K562 (cell line): ENCODE measurements around the gene PLG. TPM values are rescaled to one million over a fixed set of nuclear protein-coding genes. Genes with fewer than 3 reads are reported as not detected.
"Not testable (repeated sequence)": the region's sequence is repeated elsewhere in the genome, so short reads cannot be mapped to it uniquely, and the experiment has no call there.

ENCODE experiments used
- ATAC-seq: fragments of 200-7000 bp; cut with Tn5 transposase; 3 replicates; pipeline ENCODE4 v1.9.1; 2020; ENCODE audit warnings: moderate library complexity
- BruUV-seq: library from RNA; stranded (reverse); fragments of 400-500 nt; replicated peaks from 2 replicates; lab custom pipeline; 2021; lab: Mats Ljungman, UMichigan
- CTCF ChIA-PET: fragments of 300-600 bp; formaldehyde crosslinking; extraction: SDS; loops from one replicate; lab custom pipeline; 2021; ENCODE audit warnings: low intra/inter-chr PET ratio; lab: Yijun Ruan, JAX
- POLR2A ChIA-PET: fragments of 300-600, 350-650 bp; sonication (Branson Sonifier 250); formaldehyde crosslinking; extraction: SDS; loops from one replicate; lab custom pipeline; 2021; ENCODE audit warnings: antibody characterized with exemption, inconsistent platforms; lab: Yijun Ruan, JAX
- DNase-seq, 4 experiments: peaks; one replicate each; pipeline versions ENCODE4 v3.0.0 to v3.0.0-alpha.2; 2011 to 2018; ENCODE audit warnings: low spot score in 3 of 4, mixed read lengths in 3 of 4; ENCODE audit errors: extremely low read depth in 1 of 4
- FAIRE-seq: peaks from 2 replicates; lab custom pipeline; 2011; peaks lifted over from hg19 to GRCh38; lab: Jason Lieb, UNC
- H2AFZ ChIP-seq: 2 replicates; pipeline ENCODE4 v1.6.0; 2011; ENCODE audit warnings: low read depth, low read length, control low read depth, inconsistent platforms
- H3K27ac ChIP-seq: fragments of 200-600 bp; 3 replicates; pipeline ENCODE4 v1.8.0; 2011; ENCODE audit warnings: low read depth, mild to moderate bottlenecking, control low read depth, inconsistent platforms, low read length, moderate library complexity, mixed read lengths; ENCODE audit errors: extremely low read depth
- H3K27me3 ChIP-seq, 2 experiments: fragments of 300-600 bp in 1 of 2; 2 replicates in 1 of 2; 3 replicates in 1 of 2; pipeline versions ENCODE4 v1.6.0 to v1.8.0; 2011; ENCODE audit warnings: inconsistent platforms in 2 of 2, low read length in 2 of 2, mild to moderate bottlenecking in 1 of 2, mixed read lengths in 1 of 2, moderate library complexity in 1 of 2; ENCODE audit not compliant: control insufficient read depth in 2 of 2, insufficient read depth in 2 of 2
- H3K36me3 ChIP-seq: fragments of 300-600 bp; 3 replicates; pipeline ENCODE4 v1.8.0; 2011; ENCODE audit warnings: mild to moderate bottlenecking, low read length, inconsistent platforms; ENCODE audit not compliant: control insufficient read depth, insufficient read depth
- H3K4me1 ChIP-seq, 2 experiments: fragments of 200-600 bp in 1 of 2; replicated peaks in 1 of 2; 2 replicates in 1 of 2; 3 replicates in 1 of 2; pipeline versions ENCODE4 v1.5.1 to v1.8.0; 2011; ENCODE audit warnings: inconsistent platforms in 2 of 2, low read length in 2 of 2, mild to moderate bottlenecking in 1 of 2, mixed read lengths in 1 of 2, moderate library complexity in 1 of 2; ENCODE audit not compliant: control insufficient read depth in 2 of 2, insufficient read depth in 2 of 2
- H3K4me2 ChIP-seq: 2 replicates; pipeline ENCODE4 v1.6.1; 2011; ENCODE audit warnings: low read length, control low read depth, inconsistent platforms, mixed read lengths; ENCODE audit not compliant: insufficient read depth
- H3K4me3 ChIP-seq: fragments of 200-600 bp; sonication (generic), shearing (Covaris generic); 2 replicates; pipeline ENCODE4 v1.5.1; 2016; ENCODE audit warnings: control low read depth, inconsistent platforms
- H3K79me2 ChIP-seq: fragments of 200-600 bp; 3 replicates; pipeline ENCODE4 v1.8.0; 2011; ENCODE audit warnings: low read length, inconsistent platforms; ENCODE audit not compliant: control insufficient read depth, insufficient read depth
- H3K9ac ChIP-seq, 2 experiments: 2 replicates each; pipeline versions ENCODE4 v1.6.0 to v1.6.1; 2011; ENCODE audit warnings: low read depth in 2 of 2, low read length in 2 of 2, control low read depth in 1 of 2, inconsistent platforms in 1 of 2, mild to moderate bottlenecking in 1 of 2, mixed read lengths in 1 of 2; ENCODE audit not compliant: insufficient read depth in 1 of 2
- H3K9me1 ChIP-seq: one replicate; pipeline ENCODE4 v1.6.0; 2011; ENCODE audit warnings: inconsistent platforms, mild to moderate bottlenecking, low read length, moderate library complexity; ENCODE audit not compliant: control insufficient read depth, insufficient read depth
- H3K9me3 ChIP-seq: replicated peaks from 2 replicates; pipeline ENCODE4 v1.5.1; 2011; ENCODE audit warnings: low read depth, low read length, inconsistent platforms; ENCODE audit not compliant: control insufficient read depth, insufficient read depth
- H4K20me1 ChIP-seq: replicated peaks from 2 replicates; pipeline ENCODE4 v1.6.1; 2011; ENCODE audit warnings: low read length, inconsistent platforms, mixed read lengths; ENCODE audit not compliant: control insufficient read depth, insufficient read depth
- ARID1B ChIP-seq: fragments of 450-650 bp; IDR thresholded peaks from 2 replicates; pipeline ENCODE4 v1.6.1; 2016; ENCODE audit warnings: antibody characterized with exemption, mild to moderate bottlenecking, inconsistent platforms
- CXXC5 ChIP-seq: fragments of 250-450 bp; sonication (Bioruptor Pico); IDR thresholded peaks from 2 replicates; pipeline ENCODE4 v1.8.0; 2022; ENCODE audit warnings: inconsistent platforms, mild to moderate bottlenecking, moderate library complexity
- EGR1 ChIP-seq: fragments of 450-650 bp; conservative IDR thresholded peaks from 2 replicates; pipeline ENCODE4 v1.6.1; 2017; ENCODE audit warnings: mild to moderate bottlenecking
- FOXA3 ChIP-seq, 2 experiments: fragments of 450-650 bp in 1 of 2; sonication (generic) in 1 of 2; formaldehyde crosslinking; IDR thresholded peaks in 1 of 2; conservative IDR thresholded peaks in 1 of 2; 2 replicates each; pipeline versions ENCODE4 v1.4.0 to v1.8.0; 2020 to 2022; ENCODE audit warnings: mild to moderate bottlenecking in 2 of 2, missing genetic modification reagents in 1 of 2
- FOXK2 ChIP-seq, 2 experiments: fragments of 450-650 bp; IDR thresholded peaks in 1 of 2; conservative IDR thresholded peaks in 1 of 2; 2 replicates each; pipeline ENCODE4 v1.6.1; 2016; ENCODE audit warnings: low read depth in 2 of 2, mild to moderate bottlenecking in 1 of 2
- L3MBTL2 ChIP-seq: fragments of 450-650 bp; IDR thresholded peaks from 2 replicates; pipeline ENCODE4 v1.6.1; 2016; ENCODE audit warnings: mild to moderate bottlenecking, moderate library complexity
- LEF1 ChIP-seq: fragments of 450-650 bp; IDR thresholded peaks from 2 replicates; pipeline ENCODE4 v1.6.1; 2016; ENCODE audit warnings: mild to moderate bottlenecking
- NFRKB ChIP-seq: fragments of 450-650 bp; IDR thresholded peaks from 2 replicates; pipeline ENCODE4 v1.6.1; 2016; ENCODE audit warnings: low read depth
- NRF1 ChIP-seq, 2 experiments: fragments of 450-650 bp; IDR thresholded peaks in 1 of 2; conservative IDR thresholded peaks in 1 of 2; 2 replicates each; pipeline ENCODE4 v1.6.1; 2014; ENCODE audit warnings: mild to moderate bottlenecking in 2 of 2
- RBFOX2 ChIP-seq: fragments of 200-400 bp; formaldehyde crosslinking; IDR thresholded peaks from 2 replicates; pipeline ENCODE4 v1.6.1; 2017; ENCODE audit warnings: low read depth, mild to moderate bottlenecking, low read length, moderate library complexity
- TAF7 ChIP-seq: fragments of 450-650 bp; IDR thresholded peaks from 2 replicates; pipeline ENCODE4 v1.6.1; 2016; ENCODE audit warnings: missing genetic modification characterization, missing compliant biosample characterization
- TARDBP ChIP-seq: fragments of 450-650 bp; IDR thresholded peaks from 2 replicates; pipeline ENCODE4 v1.6.1; 2016
- YY1 ChIP-seq, 3 experiments: IDR thresholded peaks; 2 replicates each; pipeline ENCODE4 v1.6.1; 2011; ENCODE audit warnings: low read length in 2 of 3, mild to moderate bottlenecking in 2 of 3, moderate library complexity in 2 of 3, borderline replicate concordance in 1 of 3, control low read depth in 1 of 3, low read depth in 1 of 3; ENCODE audit not compliant: insufficient read depth in 3 of 3, insufficient replicate concordance in 2 of 3, control insufficient read depth in 1 of 3, insufficient read length in 1 of 3; ENCODE audit errors: extremely low read depth in 1 of 3
- WGBS: fragments of 100-300 bp; shearing (Covaris generic); methylation state at CpG from one replicate; pipeline ENCODE4 v1.1.6; 2016; ENCODE audit warnings: low coverage, mixed read lengths; ENCODE audit not compliant: insufficient coverage; ENCODE audit errors: missing lambda C conversion rate; 5-methylcytosine and 5-hydroxymethylcytosine counted together
- in situ Hi-C: fragments of 300-500 bp; cut with MboI; formaldehyde crosslinking; loops from 4 replicates; pipeline ENCODE4 v1.15.0; 2018; ENCODE audit warnings: inconsistent platforms, mixed read lengths
- intact Hi-C: fragments of 100-400 bp; cut with micrococcal nuclease; formaldehyde crosslinking; loops from 2 replicates; pipeline ENCODE4 v1.14.2; 2022
- polyA plus RNA-seq, 8 experiments: library from polyadenylated mRNA; depleted of rRNA in 4 of 8; stranded (reverse) in 5 of 8; unstranded in 3 of 8; fragments of >200 nt; fragmentation: Nextera tagmentation in 2 of 8; fragmentation: Illumina TruSeq in 1 of 8; extraction: Ambion mirVana in 2 of 8; extraction: Trizol in 1 of 8; gene quantifications; 2 replicates each; pipeline versions ENCODE4 v1.2.1 to v1.2.3, GENCODE V29; 2011 to 2014; ENCODE audit warnings: inconsistent platforms in 1 of 8, missing spikeins in 1 of 8
- total RNA-seq, 7 experiments: library from RNA; depleted of rRNA in 6 of 7; stranded (reverse); fragments of >200 nt in 6 of 7; fragmentation: Illumina TruSeq in 2 of 7; extraction: Trizol in 2 of 7; gene quantifications; 2 replicates each; pipeline versions ENCODE4 v1.2.1 to v1.2.3, GENCODE V29; 2011 to 2021; ENCODE audit warnings: low replicate concordance in 1 of 7

Gene PLG
- total and polyA plus RNA-seq, 9 of the 15 experiments (the other 6 are each of a cell fraction or from before 2014, with no cell fraction given) = 0.64 TPM; not detected in 8

DNA sequence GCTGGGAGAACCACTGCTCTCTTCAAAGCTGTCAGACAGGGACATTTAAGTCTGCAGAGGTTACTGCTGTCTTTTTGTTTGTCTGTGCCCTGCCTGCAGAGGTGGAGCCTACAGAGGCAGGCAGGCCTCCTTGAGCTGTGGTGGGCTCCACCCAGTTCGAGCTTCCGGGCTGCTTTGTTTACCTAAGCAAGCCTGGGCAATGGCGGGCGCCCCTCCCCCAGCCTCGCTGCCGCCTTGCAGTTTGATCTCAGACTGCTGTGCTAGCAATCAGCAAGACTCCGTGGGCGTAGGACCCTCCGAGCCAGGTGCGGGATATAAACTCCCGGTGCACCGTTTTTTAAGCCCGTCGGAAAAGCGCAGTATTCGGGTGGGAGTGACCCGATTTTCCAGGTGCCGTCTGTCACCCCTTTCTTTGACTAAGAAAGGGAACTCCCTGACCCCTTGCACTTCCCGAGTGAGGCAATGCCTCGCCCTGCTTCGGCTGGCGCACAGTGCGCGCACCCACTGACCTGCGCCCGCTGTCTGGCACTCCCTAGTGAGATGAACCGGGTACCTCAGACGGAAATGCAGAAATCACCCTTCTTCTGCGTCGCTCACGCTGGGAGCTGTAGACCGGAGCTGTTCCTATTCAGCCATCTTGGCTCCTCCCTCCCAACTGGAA lies 16.8 kb upstream of the PLG start:
- H4K20me1 ChIP-seq, FAIRE-seq, H3K4me1 ChIP-seq, in situ Hi-C loops, H3K27ac ChIP-seq, H3K9ac ChIP-seq, DNase-seq, H3K36me3 ChIP-seq, H3K79me2 ChIP-seq, intact Hi-C loops, H3K9me1 ChIP-seq, ATAC-seq, BruUV-seq, POLR2A ChIA-PET, H3K27me3 ChIP-seq, H3K9me3 ChIP-seq: not testable (repeated sequence)
- H3K4me2 ChIP-seq = peak overlapping the region; percentile 58
- peak overlapping the region; percentile 24; the same call in 1 of the 2 replicates for H3K4me3 ChIP-seq
- 13% methylated on average over 17 of the region's 32 CpGs for WGBS
- TF ChIP-seq LEF1 (0 out of 2 replicates have a peak, but pooled peaks have one; percentile 20), ARID1B (0 out of 2 replicates have a peak, but pooled peaks have one; percentile 22), RBFOX2 (0 out of 2 replicates have a peak, but pooled peaks have one; percentile 17), NRF1 (conservative IDR thresholded peaks at IDR 0.05 in 1 of 2, IDR thresholded peaks at IDR 0.05 in 1 of 2) (0 out of 4 replicates have a peak, but pooled peaks of 1 of the 2 experiments have one; percentile 22), YY1 (IDR thresholded peaks at IDR 0.05; ENCODE audit: borderline replicate concordance in 1 of 3, control insufficient read depth in 1 of 3, extremely low read depth in 1 of 3, insufficient read depth in 3 of 3, insufficient read length in 1 of 3, insufficient replicate concordance in 2 of 3, low read depth in 1 of 3, low read length in 2 of 3) (peak in 1 of 3 experiments; percentile 53), CXXC5 (CRISPR knock-in tag) (0 out of 2 replicates have a peak, but pooled peaks have one; percentile 33), EGR1 (0 out of 2 replicates have a peak, but pooled peaks have one; percentile 18), TAF7 (tag) (peak; percentile 51; the same call in 1 of the 2 replicates), FOXA3 (CRISPR knock-in tag; conservative IDR thresholded peaks at IDR 0.05 in 1 of 2, IDR thresholded peaks at IDR 0.05 in 1 of 2) (peak in 1 of 2 experiments; percentile 89; a peak in 2 of 4 replicates), FOXK2 (conservative IDR thresholded peaks at IDR 0.05 in 1 of 2, IDR thresholded peaks at IDR 0.05 in 1 of 2; ENCODE audit: low read depth in 2 of 2) (peak; percentile 53 to 73; a peak in 3 of 4 replicates), L3MBTL2 (0 out of 2 replicates have a peak, but pooled peaks have one; percentile 48), NFRKB (peak; percentile 66; the same call in 1 of the 2 replicates), TARDBP (peak; percentile 42; the same call in 1 of the 2 replicates)
- H2AFZ ChIP-seq = peak overlapping the region; percentile 90
- CTCF ChIA-PET = interaction anchor here (0.7 kb wide), 1 partner anchor 13 kb away, joined by 3 read pairs; no protein-coding TSS in a partner anchor
